Stimulated activated CD4-positive, alpha-beta T cell treated with anti-CD3 and anti-CD28 coated beads, Interleukin-15, amount 100 ng/mL, for 24 hours (primary cell): Measurements from ENCODE around the gene IFI44L.

Source experiments
- DNase-seq: peaks from one replicate; pipeline ENCODE4 v3.0.0-alpha.2; 2020

IFI44L gene

GRCh38 chr1:78645723-78646122 lies 25.5 kb downstream of the IFI44L start:
- no peak for DNase-seq

GRCh38 chr1:78647238-78647637 lies 27.0 kb downstream of the IFI44L start:
- no peak for DNase-seq

GRCh38 chr1:78649628-78650027 lies 29.4 kb downstream of the IFI44L start, which contains the start of gene IFI44:
Gene IFI44 (plus strand): TSS chr1:78649831. CDS start chr1:78650196, 365 bp downstream.
- DNase-seq, result peak; percentile 75

GRCh38 chr1:78650114-78650660 lies 29.9 kb downstream of the IFI44L start:
- no peak for DNase-seq

GRCh38 chr1:78651241-78651640 lies 31.0 kb downstream of the IFI44L start:
- DNase-seq, result peak; percentile 21

- no peak for DNase-seq
Observed at GRCh38 chr1:78652019-78652560, 31.8 kb downstream of the IFI44L start.

- no peak for DNase-seq
Observed at GRCh38 chr1:78658901-78659300, 38.7 kb downstream of the IFI44L start.

GRCh38 chr1:78663923-78664322 lies 43.7 kb downstream of the IFI44L start:
- no peak for DNase-seq

GRCh38 chr1:78664763-78665162 lies 44.5 kb downstream of the IFI44L start:
- DNase-seq, result no peak

GRCh38 chr1:78665809-78666208 lies 45.6 kb downstream of the IFI44L start:
- no peak for DNase-seq

- no peak for DNase-seq
Observed at GRCh38 chr1:78667939-78668338, 47.7 kb downstream of the IFI44L start.

GRCh38 chr1:78668427-78668826 lies 48.2 kb downstream of the IFI44L start:
- no peak for DNase-seq

- DNase-seq, result no peak
Observed at GRCh38 chr1:78672428-78672827, 52.2 kb downstream of the IFI44L start.

- peak; percentile 40 for DNase-seq
Observed at GRCh38 chr1:78673120-78673519, 52.9 kb downstream of the IFI44L start.

GRCh38 chr1:78676347-78676982 lies 56.2 kb downstream of the IFI44L start:
- peak; percentile 61 for DNase-seq

- DNase-seq, result no peak
Observed at GRCh38 chr1:78676993-78677392, 56.7 kb downstream of the IFI44L start.

GRCh38 chr1:78677788-78678187 lies 57.5 kb downstream of the IFI44L start:
- DNase-seq, result no peak

- no peak for DNase-seq
Observed at GRCh38 chr1:78678324-78678723, 58.1 kb downstream of the IFI44L start.

GRCh38 chr1:78681265-78681664 lies 61.0 kb downstream of the IFI44L start:
- no peak for DNase-seq

- DNase-seq, result no peak
Observed at GRCh38 chr1:78682496-78682895, 62.2 kb downstream of the IFI44L start.

GRCh38 chr1:78683079-78683478 lies 62.8 kb downstream of the IFI44L start:
- no peak for DNase-seq

- no peak for DNase-seq
Observed at GRCh38 chr1:78687315-78687714, 67.1 kb downstream of the IFI44L start.

GRCh38 chr1:78687914-78688313 lies 67.7 kb downstream of the IFI44L start:
- DNase-seq, result no peak

GRCh38 chr1:78688697-78689096 lies 68.4 kb downstream of the IFI44L start:
- DNase-seq, result no peak

- DNase-seq, result no peak
Observed at GRCh38 chr1:78690516-78690915, 70.3 kb downstream of the IFI44L start.
